AG09309 (cell line): Measurements from ENCODE around the gene UGT2B7.

ENCODE experiments used
- DNase-seq: peaks from one replicate; pipeline ENCODE4 v3.0.0-alpha.2; 2010; ENCODE audit warnings: low read depth
- H3K4me3 ChIP-seq: 2 replicates; pipeline ENCODE4 v1.5.1; 2011; ENCODE audit warnings: mild to moderate bottlenecking, low read depth, low read length, moderate library complexity; ENCODE audit not compliant: control insufficient read depth
- TF ChIP-seq, protein P1 (sequence below): IDR thresholded peaks from 2 replicates; pipeline ENCODE4 v1.5.1; 2011; ENCODE audit warnings: mild to moderate bottlenecking, low read depth, low read length, inconsistent platforms; ENCODE audit not compliant: insufficient read depth, control insufficient read depth; ENCODE audit errors: missing control alignments

The UGT2B7 gene

DNA sequence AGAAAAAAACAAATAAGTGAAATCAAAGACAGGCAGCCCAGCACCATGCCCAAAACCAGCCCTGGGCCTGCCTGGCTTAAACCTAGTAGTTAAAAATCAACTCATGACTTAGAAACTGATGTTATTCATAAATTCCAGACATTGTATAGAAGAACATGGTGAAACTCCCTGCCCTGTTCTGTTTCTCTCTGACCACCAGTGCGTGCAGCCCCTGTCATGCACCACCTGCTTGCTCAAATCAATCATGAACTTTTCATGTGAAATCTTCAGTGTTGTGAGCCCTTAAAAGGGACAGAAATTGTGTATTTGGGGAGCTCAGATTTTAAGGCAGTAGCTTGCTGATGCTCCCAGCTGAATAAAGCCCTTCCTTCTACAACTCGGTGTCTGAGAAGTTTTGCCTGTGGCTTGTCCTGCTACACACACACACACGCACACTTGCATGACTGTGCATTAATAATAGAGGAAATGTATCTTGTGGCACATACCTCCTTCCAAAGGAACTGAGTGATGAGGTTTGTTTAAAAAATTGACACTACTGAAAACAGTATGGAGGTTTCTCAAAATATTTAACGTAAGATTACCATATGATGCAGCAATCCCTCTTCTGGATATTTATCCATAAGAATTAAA lies 39.2 kb upstream of the UGT2B7 start:
- no peak for DNase-seq
- TF ChIP-seq, protein P1, sequence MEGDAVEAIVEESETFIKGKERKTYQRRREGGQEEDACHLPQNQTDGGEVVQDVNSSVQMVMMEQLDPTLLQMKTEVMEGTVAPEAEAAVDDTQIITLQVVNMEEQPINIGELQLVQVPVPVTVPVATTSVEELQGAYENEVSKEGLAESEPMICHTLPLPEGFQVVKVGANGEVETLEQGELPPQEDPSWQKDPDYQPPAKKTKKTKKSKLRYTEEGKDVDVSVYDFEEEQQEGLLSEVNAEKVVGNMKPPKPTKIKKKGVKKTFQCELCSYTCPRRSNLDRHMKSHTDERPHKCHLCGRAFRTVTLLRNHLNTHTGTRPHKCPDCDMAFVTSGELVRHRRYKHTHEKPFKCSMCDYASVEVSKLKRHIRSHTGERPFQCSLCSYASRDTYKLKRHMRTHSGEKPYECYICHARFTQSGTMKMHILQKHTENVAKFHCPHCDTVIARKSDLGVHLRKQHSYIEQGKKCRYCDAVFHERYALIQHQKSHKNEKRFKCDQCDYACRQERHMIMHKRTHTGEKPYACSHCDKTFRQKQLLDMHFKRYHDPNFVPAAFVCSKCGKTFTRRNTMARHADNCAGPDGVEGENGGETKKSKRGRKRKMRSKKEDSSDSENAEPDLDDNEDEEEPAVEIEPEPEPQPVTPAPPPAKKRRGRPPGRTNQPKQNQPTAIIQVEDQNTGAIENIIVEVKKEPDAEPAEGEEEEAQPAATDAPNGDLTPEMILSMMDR: no peak
- H3K4me3 ChIP-seq: no peak overlapping the region

DNA sequence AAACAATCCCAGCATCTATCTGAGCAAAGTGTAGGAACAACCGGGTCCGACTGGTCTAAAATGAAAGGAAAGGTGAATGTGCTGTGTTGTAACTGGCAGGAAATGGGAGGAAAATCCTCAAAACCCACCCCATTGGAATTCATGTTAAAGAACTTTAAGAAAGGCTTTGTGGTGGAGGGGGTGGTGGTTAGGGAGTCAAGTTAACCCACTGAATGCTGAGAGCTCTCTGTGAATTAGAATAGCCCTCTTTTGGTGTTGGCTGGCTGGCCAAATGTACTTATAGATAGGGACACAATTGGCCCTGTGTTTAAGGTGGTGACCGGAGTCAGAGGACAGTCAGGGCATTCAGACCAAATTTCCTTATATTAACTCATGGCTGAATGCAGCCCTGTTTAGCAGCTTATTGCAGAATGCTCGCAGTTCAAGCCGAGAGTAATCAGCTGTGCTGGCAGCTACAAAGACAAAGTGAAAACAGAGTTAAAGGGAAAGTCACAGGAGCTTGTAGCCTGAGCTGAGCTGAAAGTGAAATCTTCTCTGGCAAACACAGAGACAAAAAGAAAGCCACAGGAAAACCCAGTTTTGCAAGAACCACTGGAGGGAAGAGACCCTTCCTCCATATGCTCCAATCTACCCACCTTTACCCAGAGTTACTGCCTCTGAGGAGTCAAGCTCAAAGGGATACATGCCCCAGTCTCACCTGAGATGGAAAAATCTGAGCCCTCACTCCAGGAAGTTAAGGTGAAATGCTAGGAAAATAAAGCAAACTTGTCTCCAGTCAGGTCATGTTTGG lies 38.5 kb upstream of the UGT2B7 start:
- TF ChIP-seq, protein P1: no peak
- no peak for DNase-seq
- H3K4me3 ChIP-seq: no peak overlapping the region

DNA sequence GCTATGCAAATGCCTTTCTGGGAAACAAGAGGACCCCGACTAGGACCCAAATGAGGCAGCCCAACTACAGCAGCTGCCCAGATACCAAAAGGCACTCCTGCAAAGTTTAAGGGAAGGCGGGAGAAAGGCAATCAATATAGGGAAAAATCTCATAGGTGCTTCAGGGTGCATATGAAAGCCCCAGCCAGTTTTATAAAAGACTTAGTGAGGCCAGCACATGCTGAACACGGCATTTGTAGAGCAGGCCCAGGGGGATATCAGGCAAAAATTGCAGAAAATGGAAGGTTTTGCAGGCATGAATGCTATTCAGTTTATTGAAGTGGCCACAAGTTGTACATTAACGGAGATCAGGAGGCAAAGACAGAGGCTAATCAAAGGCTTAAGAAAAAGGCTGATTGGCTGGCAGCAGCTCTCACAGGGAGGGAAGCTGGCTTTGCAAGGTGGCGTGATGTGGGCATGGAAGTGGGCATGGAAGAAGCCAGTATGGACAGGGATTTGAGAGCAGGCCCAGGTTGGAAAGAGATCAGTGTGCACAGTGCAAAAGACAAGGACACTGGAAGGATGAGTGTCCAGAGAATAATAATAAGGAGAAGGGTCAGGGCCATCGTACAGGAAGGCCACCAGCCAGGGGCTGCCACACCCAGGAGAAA lies 37.7 kb upstream of the UGT2B7 start:
- no peak overlapping the region for H3K4me3 ChIP-seq
- DNase-seq: no peak
- TF ChIP-seq, protein P1: no peak

DNA sequence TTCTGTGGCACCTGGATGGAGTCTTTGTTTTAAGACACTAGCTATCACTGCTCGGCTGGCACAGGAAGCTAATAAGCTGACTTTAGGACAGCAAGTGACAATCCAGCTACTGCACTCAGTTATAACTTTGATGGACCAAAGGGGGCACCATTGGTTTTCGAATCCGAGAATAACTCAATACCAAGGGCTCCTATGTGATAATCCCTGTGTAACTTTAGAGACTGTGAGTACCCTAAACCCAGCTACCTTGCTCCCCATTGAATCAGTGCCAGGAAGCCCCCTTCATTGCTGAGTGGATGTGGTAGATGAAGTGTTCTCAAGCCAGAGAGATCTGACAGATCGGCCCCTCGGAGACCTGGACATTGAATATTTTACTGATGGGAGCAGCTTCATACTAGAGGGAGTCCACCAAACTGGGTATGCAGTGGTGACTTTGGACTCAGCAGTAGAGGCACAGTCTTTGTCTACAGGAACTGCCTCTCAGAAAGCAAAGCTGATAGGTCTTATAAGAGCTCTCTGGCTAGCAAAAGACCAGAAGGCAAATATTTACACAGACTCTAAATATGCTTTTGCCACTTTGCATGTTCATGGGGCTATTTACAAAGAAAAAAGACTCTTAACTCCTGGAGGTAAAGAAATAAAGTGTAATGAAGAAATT lies 35.5 kb upstream of the UGT2B7 start:
- no peak for DNase-seq
- no peak overlapping the region for H3K4me3 ChIP-seq
- TF ChIP-seq, protein P1: no peak

DNA sequence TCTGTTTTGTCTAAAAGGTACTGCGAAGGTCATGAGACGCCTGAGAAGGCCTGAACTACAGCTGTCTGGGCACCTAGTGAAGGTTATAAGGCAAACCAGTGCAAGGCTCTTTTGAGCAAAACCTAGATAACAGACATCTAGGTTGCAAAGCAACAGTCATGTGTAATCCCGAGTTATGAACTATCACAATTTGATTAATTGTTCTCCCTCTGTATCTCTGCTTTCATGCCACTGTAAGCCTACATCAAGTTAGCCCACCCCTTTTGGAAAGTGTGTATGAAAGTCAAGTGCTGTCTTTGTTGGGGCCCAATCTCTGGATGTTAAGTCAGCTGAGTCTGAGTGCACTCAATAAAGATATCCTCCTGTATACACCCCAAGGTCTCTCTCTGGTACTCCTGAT lies 31.9 kb upstream of the UGT2B7 start:
- TF ChIP-seq, protein P1: no peak
- H3K4me3 ChIP-seq: no peak overlapping the region
- DNase-seq: no peak

DNA sequence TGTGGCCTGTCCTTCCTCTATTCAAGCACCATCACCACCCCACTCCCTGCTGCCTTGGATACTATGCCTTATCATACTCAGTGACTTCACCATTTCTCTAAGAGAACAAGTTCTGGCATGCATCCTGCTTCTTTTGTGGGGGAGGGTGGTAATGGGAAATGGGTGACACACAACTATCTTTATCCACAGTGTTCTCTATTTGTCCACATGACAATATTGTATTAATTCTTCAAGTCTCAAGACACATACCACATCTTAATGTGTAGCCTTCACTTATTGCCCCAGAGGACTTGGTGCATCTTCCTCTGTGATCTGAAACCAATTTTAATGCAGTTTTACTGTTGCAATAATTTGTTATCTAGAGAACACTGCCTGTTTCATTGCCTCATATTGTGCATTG lies 29.3 kb upstream of the UGT2B7 start:
- DNase-seq: no peak
- H3K4me3 ChIP-seq: no peak overlapping the region
- TF ChIP-seq, protein P1: no peak
